AG09319 (cell line): ENCODE results near the gene ABCB9.

Source experiments
- DNase-seq: peaks from one replicate; pipeline ENCODE4 v3.0.0-alpha.2; 2010; ENCODE audit warnings: low read depth; ENCODE audit errors: extremely low read depth
- TF ChIP-seq, protein P1 (sequence below): IDR thresholded peaks from 2 replicates; pipeline ENCODE4 v1.5.1; 2011; ENCODE audit warnings: low read depth, mild to moderate bottlenecking, inconsistent platforms, low read length, moderate library complexity

Gene ABCB9

DNA sequence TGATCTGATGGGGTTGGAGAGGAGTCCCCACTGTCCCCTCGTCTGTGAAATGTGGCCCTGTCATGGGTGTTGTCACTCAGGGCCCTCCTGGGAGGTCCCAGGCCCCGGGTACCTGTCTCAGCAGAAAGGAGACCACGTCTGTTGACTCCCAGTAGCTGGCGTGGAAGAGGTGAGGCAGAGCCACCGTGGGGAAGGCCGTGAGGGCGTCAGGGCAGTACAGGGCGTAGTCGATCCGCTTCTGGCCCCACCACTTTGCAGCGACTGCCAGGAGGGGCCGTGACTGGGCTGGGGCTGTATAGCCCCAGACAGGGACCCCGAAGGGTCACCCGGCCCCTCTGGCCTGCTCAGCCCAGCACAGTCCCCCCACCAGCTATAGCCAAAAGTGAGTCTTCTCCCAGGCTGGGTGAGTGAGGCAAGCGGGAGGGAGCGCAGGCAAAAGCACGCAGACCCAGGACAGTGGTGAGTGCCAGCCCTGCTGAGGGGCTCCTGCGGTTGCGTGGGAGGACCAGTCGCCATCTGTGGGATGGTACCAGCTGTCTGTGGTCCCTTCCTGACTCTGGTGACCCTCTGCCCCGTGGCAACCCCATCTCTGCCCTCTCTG lies 22.4 kb upstream of the ABCB9 start:
- DNase-seq, result no peak
- TF ChIP-seq, protein P1, sequence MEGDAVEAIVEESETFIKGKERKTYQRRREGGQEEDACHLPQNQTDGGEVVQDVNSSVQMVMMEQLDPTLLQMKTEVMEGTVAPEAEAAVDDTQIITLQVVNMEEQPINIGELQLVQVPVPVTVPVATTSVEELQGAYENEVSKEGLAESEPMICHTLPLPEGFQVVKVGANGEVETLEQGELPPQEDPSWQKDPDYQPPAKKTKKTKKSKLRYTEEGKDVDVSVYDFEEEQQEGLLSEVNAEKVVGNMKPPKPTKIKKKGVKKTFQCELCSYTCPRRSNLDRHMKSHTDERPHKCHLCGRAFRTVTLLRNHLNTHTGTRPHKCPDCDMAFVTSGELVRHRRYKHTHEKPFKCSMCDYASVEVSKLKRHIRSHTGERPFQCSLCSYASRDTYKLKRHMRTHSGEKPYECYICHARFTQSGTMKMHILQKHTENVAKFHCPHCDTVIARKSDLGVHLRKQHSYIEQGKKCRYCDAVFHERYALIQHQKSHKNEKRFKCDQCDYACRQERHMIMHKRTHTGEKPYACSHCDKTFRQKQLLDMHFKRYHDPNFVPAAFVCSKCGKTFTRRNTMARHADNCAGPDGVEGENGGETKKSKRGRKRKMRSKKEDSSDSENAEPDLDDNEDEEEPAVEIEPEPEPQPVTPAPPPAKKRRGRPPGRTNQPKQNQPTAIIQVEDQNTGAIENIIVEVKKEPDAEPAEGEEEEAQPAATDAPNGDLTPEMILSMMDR, result no peak

DNA sequence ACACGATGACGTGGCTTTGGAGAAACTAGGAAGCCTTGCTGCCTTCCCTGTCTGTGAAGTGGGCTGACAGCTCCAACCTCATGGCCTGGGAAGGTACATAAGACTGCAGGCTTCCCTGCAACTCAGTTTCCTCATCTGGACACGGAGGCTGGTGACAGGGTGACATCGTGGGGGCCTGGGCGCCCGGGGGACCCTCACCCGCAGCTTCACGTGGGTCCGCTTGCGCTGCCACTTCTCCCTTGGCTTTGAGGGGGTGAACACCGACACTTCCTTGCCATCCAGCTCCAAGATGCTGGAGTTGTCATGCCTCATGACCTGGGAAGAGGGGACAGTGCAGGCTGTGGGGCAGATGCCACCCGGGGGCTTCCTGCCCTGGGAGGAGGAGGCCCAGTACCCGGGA lies 21.8 kb upstream of the ABCB9 start:
- TF ChIP-seq, protein P1, result no peak
- DNase-seq, result no peak

DNA sequence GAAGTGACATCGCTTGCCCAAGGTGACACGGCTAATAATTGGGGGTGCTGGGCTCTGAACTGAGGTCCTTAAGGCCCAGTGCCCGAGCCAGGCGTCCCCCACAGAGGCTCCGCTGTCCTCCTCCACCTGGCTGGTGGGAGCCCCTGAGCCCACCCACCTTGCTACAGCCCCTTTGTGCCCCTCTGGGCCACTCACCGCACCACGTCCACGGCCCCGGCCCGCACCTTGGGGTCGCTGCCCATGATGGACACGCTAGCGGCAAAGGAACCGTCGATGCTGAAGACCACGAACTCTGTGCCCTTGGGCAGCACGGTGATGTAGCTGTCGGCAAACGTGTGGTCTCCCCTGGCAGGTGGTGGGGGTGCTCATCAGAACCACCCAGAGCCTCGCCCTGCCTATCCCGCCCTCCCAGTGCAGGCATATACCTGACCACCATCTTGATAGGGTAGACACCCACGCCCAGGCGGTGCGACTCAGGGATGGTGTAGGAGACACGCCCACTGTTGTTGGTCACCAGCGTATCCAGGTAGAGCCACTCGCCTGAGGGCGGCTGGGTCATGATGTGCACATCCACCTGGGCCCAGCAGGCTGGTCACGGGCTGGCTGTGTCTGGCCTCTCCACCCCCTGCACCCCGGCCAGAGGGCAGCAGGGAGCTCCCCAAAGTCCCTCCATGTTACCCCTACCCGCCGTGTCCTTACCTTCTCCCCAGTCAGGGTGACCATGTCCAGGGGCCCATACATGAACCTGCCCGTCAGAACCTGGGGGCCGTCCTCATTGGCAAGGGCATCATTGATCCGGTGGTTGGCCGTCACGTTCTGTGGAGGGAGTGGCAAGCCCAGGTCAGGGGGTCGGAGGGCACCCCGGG lies 21.1 kb upstream of the ABCB9 start:
- no peak for DNase-seq
- TF ChIP-seq, protein P1, result no peak

DNA sequence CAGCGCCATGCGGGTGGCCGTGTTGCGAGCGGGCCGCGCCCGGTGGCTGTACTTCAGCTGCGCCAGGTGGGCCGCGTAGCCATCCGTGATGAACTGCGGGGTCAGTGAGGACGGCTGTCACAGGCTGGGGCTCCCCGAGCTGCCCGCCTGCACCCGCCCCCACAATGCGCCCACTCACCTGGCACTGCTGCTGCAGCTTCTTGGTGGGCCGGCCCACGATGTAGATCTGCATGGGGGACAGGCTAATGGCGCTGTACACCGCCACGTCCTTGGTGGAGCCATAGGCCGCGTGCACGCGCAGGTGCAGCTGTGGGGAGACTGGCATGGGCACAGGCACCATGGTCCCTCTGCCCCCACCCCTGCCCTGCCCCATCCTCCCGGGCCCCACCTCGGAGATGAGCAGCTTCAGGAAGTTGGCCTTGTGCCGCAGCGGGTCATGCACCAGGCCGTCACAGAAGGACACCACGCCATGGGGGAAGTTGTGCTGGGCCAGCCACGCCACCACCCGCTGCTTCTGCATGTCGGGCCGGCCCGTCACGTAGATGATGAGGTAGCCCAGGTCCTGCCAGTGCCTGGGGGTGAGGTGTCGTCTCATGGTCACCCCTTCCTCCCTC lies 20.1 kb upstream of the ABCB9 start:
- DNase-seq, result no peak
- TF ChIP-seq, protein P1, result no peak

DNA sequence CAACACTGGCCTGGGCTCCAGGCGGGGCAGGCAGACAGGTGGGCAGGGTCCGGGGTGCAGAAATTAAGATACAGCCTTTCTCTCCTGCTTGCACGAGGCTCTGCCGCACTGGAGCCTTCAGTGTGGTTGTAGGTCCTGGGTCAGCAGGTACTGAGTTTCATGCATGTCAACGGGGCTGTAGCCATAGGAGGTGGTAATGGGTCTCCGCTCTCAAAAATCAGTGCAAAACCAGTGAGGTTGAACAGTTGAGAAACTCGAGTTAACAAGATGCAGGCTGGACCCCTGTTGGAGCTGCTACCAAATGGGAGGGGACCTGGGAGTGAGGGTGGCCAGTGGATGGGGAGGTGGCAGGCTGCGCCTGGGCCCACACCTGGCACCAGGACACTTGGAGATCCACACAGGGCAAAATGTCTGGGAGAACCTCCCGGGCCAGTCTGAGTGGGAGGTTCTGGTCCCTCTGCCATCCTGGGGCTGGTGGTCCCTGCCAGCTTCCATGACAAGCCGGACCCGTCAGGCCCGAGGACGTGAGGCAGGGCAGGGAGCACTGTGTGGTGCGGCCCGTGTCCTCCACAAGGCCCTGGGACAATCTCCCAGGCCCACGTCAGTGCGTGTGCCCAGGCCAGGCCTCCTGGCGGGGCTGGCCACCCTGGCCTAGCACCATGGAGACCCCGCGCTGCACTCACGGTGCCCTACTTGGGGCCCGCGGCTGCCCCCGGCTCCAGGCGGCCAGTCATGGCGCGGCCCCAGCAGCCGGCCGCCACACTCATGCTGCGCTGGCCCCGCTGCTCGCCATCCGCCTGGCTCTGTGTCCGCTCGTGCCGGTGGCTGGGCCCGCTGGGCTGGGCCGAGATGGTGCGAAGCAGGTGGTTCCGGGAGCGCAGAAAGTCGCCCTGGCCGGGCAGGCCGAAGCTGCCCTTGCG lies 19.3 kb upstream of the ABCB9 start:
- DNase-seq, result no peak
- TF ChIP-seq, protein P1, result no peak

DNA sequence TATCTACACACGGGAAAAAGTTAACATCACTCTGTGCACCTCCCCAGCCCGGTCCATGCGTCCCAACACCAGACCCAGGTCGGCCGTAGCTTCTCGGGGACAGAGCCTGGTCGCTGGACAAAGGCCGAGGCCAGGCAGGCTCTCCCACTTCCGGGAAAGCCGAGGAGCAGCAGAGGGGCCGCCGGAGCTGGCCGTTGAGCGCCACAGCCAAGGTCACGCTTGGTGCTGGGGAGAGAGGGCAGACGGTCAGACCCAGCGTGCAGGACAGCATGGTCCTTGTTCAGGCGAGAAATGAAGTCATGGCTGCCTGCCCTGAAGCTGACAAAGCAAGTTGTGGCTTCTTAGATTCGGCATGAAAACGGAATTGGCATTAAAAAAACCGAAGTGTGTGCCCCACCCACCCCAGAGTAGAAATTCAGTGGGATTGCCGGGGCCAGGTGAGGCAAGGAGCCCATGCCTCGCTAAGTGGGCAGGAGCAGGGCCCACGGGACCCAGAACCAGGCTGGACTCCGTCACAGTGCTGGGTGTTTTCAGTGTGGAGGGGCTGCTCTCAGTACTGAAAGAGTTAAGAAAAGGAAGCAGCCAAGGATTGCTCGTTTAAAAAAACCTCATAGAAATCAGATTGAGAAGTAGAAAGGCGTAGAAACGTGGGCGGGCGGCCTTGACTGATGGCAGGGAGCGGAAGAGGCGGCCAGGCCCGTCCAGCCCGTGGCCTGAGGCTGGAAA lies 18.5 kb upstream of the ABCB9 start:
- no peak for DNase-seq
- TF ChIP-seq, protein P1, result no peak
